Left ventricle myocardium inferior (tissue), 1 donor: ENCODE results near the gene COQ10B. TPM values are rescaled to one million over a fixed set of nuclear protein-coding genes. Genes with fewer than 3 reads are reported as not detected.
"Not testable (repeated sequence)": the region's sequence is repeated elsewhere in the genome, so short reads cannot be mapped to it uniquely, and the experiment has no call there.

ENCODE experiments used
- DNase-seq: peaks from one replicate; pipeline ENCODE4 v3.0.0-alpha.2; 2020
- H3K27ac ChIP-seq: fragments of 200-600 bp; replicated peaks from 2 replicates; pipeline ENCODE4 v1.8.0; 2021
- H3K27me3 ChIP-seq: fragments of 200-600 bp; 2 replicates; pipeline ENCODE4 v1.8.0; 2021; ENCODE audit warnings: low read depth
- H3K36me3 ChIP-seq: fragments of 200-600 bp; 2 replicates; pipeline ENCODE4 v1.8.0; 2021
- H3K4me1 ChIP-seq: fragments of 200-600 bp; 2 replicates; pipeline ENCODE4 v1.8.0; 2021
- H3K4me3 ChIP-seq: fragments of 200-600 bp; 2 replicates; pipeline ENCODE4 v1.8.0; 2021; ENCODE audit warnings: mild to moderate bottlenecking, moderate library complexity
- H3K9me3 ChIP-seq: fragments of 200-600 bp; replicated peaks from 2 replicates; pipeline ENCODE4 v1.8.0; 2021
- CTCF ChIP-seq: fragments of 200-600 bp; IDR thresholded peaks from 2 replicates; pipeline ENCODE4 v1.8.0; 2021; ENCODE audit warnings: antibody characterized with exemption, mild to moderate bottlenecking, borderline replicate concordance
- intact Hi-C: fragments of 100-400 bp; cut with micrococcal nuclease; formaldehyde crosslinking; loops from one replicate; pipeline ENCODE4 v1.11.0; 2022
- total RNA-seq: library from RNA; stranded (reverse); fragmentation: NEBNext Ultra II Directional; extraction: Animal tissue kit (Norgen Biotek cat#: 25700); gene quantifications from one replicate; pipeline ENCODE4 v1.2.1, GENCODE V29; 2021
- donor health status: DM: no; HTN: yes; CAD: no; lungs with severe emphysema.

The COQ10B gene
- total RNA-seq, 1 donor from 2014 or later: 28.2 TPM

GRCh38 chr2:197431858-197432257 lies 21.5 kb upstream of the COQ10B start:
- intact Hi-C loops: no loop called here
- Histone ChIP-seq H3K4me1 (peaks cover 94% of the 10 kb centered on the region), H3K36me3 (peaks cover 7% of the 10 kb centered on the region), H3K4me3 (peak overlapping the region; percentile 92), H3K27ac (peak overlapping the region; percentile 1), H3K9me3 (no peaks in the 10 kb centered on the region), H3K27me3 (no peaks in the 10 kb centered on the region)
- no peak for DNase-seq
- no peak for TF ChIP-seq CTCF

- H3K36me3 ChIP-seq, H3K27ac ChIP-seq, intact Hi-C loops, H3K9me3 ChIP-seq, DNase-seq, H3K27me3 ChIP-seq: not testable (repeated sequence)
- peaks cover 87% of the 10 kb centered on the region for H3K4me1 ChIP-seq
- peak overlapping the region; percentile 92 for H3K4me3 ChIP-seq
Observed at GRCh38 chr2:197432527-197432926, 20.8 kb upstream of the COQ10B start.

- peaks cover 6% of the 10 kb centered on the region for H3K36me3 ChIP-seq
- peaks cover 74% of the 10 kb centered on the region for H3K4me1 ChIP-seq
- peak overlapping the region; percentile 95 for H3K27ac ChIP-seq
- no peaks in the 10 kb centered on the region for H3K9me3 ChIP-seq
- no peak for DNase-seq
- peak overlapping the region; percentile 92 for H3K4me3 ChIP-seq
- intact Hi-C loops: no loop called here
- no peak for TF ChIP-seq CTCF
- no peaks in the 10 kb centered on the region for H3K27me3 ChIP-seq
Observed at GRCh38 chr2:197433780-197434438, 19.4 kb upstream of the COQ10B start.

- Histone ChIP-seq H3K27ac (peak within 1 kb of the TSS; percentile 95), H3K9me3 (no peaks in the 10 kb centered on the region), H3K27me3 (no peaks in the 10 kb centered on the region), H3K4me1 (peaks cover 64% of the 10 kb centered on the region), H3K36me3 (no peaks in the 10 kb centered on the region), H3K4me3 (peak within 1 kb of the TSS; percentile 92)
- intact Hi-C loops: no loop called here
- no peak for TF ChIP-seq CTCF
- peak; percentile 98 for DNase-seq
Observed at GRCh38 chr2:197434541-197435513, 18.5 kb upstream of the COQ10B start, which contains the start of gene SF3B1. TSS of gene SF3B1 (minus strand) at chr2:197435028. CDS start at chr2:197434999, 29 bp downstream.

GRCh38 chr2:197435598-197436420 lies 17.5 kb upstream of the COQ10B start:
- Histone ChIP-seq H3K4me1 (peaks cover 55% of the 10 kb centered on the region), H3K9me3 (no peaks in the 10 kb centered on the region), H3K4me3 (peak overlapping the region; percentile 92), H3K36me3 (no peaks in the 10 kb centered on the region), H3K27ac (peak overlapping the region; percentile 95), H3K27me3 (no peaks in the 10 kb centered on the region)
- no peak for TF ChIP-seq CTCF
- intact Hi-C loops: no loop called here
- DNase-seq: no peak
